ENCODE results near the gene CYP8B1.
"Not testable (repeated sequence)": the region's sequence is repeated elsewhere in the genome, so short reads cannot be mapped to it uniquely, and the experiment has no call there.

The CYP8B1 gene

DNA sequence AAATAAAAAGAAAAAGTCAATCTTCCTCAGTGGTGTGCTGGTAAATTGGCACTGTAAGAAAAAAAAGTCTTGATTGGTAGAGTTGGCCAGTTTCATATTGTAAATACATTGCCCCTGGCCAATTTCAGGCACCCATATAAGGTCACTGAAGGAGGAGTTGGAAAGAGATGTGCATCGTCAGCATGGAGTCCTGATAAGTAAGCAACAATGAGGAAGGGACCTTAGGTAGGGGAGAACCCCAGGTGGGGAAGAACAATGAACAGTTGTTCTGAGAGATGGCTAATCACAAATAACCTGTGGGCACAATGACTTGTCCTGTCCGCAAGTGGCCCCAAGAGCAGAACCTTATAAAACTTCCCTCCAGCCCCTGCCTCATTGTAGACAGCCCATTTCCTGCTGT is 8.6 kb upstream of the CYP8B1 start:
- DNase-seq (ENCODE audit: low read depth in 2 of 2), result no peak

DNA sequence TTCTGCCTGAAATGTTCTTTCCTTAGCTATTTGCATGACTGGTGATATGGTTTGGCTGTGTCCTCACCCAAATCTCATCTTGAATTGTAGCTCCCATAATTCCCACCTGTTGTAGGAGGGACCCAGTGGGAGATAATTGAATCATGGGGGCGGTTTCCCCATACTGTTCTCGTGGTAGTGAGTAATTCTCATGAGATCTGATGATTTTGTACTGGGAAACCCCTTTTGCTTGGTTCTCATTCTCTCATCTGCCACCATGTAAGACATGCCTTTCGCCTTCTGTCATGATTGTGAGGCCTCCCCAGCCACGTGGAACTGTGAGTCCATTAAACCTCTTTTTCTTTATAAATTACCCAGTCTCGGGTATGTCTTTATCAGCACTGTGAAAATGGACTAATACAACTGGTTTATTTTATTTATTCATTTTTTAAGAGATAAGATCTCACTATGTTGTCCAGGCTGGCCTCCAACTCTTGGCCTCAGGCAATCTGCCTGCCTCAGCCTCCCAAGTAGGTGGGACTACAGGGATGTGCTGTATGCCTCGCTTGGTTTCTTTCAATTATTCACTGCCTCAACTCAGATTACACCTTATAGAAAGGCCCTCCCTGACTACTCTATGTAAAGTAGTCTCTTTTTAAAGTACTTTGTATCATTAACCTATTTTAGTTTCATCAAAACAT is 7.7 kb upstream of the CYP8B1 start:
- DNase-seq (ENCODE audit: low read depth in 2 of 2), result not testable (repeated sequence)

DNA sequence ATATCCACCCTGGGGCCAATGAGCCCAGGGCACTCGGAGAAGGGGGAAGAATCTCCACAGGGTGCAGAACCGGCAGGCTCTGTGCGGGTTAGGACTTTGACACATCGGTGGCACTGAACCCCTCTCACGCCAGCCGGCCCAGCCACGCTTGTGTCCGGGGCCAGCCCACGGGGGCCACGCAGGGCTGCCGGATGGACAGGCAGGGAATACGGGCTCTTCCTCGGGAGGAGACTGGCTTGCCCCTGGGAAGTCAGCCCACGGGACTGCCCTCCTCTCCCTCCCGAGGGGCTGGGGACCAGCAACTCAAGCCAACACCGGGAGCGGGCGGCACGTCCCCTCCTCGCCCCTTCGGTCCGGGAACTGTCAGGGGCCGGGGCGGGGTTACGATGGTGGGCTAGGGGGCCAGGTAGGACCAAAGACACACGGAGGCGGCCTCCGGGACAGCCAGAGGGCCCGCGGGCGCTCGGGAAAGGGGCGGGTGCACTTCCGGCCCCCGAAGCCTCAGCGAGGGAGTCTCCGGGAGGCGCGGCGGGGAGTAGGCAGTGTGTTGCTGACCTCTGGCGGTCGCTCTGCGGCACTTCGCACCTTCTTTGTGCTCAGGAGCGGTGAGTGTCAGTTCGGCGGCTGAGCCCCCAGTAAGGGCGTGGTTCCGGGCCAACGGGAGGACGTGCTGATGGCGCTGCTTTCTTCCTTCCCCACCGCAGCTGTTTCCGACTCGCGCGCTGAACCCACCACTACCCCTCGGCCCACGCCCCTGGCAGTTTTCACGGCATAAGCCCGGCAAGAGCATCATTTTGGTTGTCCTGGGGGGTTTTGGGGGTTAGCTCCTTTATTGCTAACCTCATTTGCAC is 5.1 kb upstream of the CYP8B1 start:
- peak; percentile 80 to 83 for DNase-seq (ENCODE audit: low read depth in 2 of 2)

DNA sequence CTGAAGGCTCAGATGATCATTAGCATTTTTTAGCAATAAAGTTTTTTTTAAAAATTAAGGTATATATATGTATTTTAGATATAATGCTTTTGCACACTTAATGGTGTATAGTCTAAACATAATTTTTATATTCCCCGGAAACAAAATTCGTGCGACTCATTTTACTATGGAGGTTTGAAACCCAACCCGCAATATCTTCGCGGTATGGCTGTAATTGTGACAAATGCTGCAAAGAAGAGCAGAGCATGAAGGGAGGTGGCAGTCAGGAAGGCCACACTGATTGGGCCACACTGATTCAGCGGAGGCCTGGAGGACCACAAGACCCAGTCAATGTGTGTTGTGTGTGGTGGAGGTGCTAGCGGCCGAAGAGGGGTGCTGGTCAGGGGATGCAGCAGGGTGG is 4.5 kb upstream of the CYP8B1 start:
- DNase-seq (ENCODE audit: low read depth in 2 of 2), result no peak

DNA sequence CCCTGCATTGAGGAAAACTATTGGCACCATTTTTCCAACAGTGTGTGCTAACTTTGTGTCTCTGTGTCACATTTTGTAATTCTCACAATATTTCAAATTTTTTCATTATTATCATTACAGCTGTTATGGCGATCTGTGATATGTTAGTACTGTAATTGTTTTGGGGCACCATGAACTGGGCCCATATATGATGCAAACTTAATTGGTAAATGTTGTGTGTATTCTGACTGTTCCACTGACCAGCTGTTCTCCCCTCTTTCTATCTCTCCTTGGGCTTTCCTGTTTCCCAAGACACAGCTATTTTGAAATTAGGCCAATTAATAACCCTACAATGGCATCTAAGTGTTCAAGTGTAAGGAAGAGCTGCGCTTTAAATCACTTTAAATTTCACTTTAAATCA is 2.2 kb upstream of the CYP8B1 start:
- no peak for DNase-seq (ENCODE audit: low read depth in 2 of 2)

DNA sequence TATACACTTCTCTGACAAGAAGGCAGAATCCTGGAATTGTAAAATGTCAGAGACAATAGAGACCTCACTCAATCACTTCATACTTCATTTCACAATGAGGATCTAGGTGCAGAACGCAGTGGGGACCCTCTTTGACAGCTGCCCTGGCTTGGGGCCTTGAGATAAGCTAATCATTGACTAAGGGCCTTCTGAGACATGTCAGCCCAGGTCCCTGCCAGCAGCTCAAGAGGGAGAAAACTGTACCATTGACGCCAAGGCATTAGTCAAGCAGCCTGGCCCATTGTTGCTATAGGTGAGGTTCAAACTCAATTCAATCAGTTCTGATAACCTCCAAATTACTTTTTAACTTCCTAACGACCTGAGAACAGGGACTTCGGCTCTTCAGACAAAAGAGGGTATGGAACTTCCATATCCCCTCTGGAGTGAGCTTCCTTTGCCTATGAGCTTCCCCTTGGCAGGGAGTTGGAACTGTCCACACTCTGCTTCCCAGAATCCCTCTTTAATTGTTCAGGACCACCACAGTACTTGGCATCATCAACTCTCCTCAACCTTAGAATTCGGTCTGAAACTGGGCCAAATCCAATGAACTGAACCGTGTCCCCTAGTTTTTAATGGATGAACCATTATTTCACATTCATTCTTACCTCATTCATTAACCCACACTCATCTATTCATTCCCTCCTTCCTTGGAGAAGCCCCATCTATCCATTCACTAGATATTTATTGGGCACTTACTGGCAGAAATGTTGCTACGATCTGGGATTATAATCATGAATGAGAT is 1.5 kb upstream of the CYP8B1 start:
- no peak for DNase-seq (ENCODE audit: low read depth in 2 of 2)

DNA sequence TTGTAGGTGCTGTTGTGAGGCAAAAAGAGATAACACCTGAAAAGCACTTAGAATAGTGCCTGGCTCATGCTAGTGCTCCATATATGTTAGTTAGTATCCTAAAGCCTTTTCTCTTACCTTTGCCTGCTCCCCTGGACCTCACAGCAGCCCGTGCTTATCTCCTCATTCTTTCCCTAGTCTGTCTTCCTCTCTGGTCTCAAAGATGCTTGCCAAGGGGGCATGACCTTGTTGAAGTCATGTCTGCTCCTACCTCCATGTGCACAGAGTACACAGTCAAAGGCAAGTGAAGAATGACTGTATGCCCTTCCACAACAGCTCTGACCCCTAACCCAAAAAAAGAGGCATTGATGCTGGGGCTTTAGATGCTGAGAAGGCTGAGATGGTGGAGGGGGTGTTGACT is 722 bp upstream of the CYP8B1 start:
- no peak for DNase-seq (ENCODE audit: low read depth in 2 of 2)

DNA sequence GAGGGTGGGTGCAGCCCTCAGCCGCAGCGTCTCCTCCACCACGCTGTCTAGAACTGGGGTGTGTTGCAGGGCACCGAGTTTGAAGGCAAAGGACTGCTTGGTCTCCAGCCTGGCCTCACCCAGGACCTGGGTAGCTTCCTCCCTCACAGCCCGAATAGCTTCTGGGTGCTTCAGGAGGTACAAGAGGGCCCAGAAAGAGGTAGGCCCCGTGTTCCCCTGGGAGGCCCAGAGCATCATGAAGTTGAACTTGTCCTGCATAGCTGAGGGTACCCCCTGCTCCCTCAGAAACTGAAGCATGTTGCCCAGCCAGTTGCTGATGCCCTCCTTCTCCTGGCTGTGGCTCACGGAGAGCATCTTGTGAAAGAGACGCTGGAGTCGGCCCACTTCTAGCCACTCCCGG is 930 bp downstream of the CYP8B1 start:
- no peak for DNase-seq (ENCODE audit: low read depth in 2 of 2)

DNA sequence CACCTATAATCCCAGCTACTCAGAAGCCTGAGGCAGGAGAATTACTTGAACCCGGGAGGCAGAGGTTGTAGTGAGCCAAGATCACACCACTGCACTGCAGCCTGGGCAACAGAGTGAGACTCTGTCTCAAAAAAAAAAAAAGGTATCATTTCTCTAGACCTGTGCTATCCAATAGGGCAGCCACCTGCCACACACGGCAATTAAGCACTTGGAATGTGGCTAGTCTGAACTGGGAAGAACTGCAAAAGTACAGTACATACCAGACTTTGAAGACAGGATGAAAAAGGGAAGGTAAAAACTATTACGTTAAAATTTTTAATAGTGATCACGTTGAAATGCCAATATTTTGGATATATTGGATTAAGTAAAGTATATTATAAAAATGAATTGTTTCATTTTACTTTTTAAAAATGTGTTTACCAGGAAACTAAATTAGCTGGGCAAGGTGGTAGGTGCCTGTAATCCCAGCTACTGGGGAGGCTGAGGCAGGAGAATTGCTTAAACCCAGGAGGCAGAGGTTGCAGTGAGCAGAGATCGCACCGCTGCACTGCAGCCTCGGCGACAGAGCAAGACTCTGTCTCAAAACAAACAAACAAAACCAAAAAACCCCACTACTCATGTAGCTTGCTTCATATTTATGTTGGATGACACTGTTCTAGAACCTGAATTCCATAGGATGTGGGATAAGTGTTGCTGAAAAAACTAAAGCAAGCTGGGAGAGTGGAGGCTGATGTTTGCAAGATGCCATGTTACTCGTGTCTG is 2.3 kb downstream of the CYP8B1 start:
- DNase-seq (ENCODE audit: low read depth in 2 of 2), result no peak

DNA sequence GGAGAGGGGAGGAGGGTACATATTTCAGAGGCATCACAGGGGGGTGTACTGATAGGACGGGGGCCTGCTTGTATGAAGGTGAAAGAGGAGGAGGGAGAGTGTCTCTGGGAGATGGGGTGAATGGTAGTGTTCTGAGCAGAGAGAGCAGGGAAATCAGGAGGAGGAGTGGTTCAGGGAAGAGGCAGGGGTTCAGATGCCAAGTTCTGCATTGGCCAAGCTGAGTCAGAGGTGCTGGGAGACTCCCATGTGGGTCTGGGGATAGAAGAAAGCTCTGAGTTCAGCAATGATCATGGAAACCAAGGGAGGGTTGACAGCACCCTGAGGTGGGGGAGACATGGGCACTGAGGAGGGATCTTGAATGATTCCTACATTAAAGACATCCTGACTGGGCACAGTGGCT is 3.0 kb downstream of the CYP8B1 start:
- no peak for DNase-seq (ENCODE audit: low read depth in 2 of 2)

DNA sequence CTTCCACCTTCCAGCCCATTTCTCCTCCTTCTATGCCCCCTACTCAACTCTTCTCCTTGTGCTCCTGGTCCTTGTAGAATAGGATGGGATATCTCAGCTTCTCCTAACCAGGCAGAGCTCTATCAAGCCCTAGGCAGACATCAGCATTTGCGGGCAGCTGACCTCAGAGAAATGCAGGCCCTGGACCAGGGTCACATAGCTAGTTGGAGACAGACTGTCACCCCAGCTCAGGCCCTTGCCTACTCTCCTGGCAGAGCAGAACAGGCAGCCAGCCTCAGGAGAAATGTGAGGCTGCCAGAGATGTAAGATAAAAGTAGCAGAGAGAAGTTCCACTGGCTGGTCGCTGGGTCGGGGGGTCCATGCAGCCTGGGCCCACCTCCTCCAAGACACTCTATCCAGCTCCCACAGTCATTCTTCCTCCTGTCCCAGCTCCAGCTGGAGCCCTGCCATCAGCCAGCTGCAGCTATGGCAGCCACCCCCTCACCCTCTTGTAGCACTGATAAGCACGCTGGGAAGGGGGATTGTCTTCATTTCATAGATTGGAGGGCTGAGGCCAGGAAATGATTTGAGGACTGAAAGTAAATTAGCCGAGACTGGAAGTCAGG is 4.0 kb downstream of the CYP8B1 start:
- no peak for DNase-seq (ENCODE audit: low read depth in 2 of 2)

DNA sequence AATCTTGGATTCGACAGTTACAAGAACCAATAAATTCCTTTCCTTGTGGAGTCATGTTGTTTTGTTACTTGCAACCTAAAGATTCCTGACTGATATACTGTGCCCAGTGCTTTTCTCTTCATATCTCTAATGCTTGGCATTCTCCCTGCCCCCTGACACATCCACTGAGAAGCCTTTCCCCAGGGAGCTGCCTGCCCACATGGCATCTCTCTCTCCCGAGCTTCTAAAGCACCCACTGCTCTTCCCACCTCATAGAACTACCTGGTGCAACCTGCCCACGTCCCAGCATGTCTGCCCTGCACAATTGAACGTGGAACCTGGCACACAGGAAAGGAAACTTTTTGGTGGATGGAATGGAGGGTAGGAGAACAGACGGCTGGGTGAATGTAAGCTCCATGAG is 6.8 kb downstream of the CYP8B1 start:
- no peak for DNase-seq (ENCODE audit: low read depth in 2 of 2)

DNA sequence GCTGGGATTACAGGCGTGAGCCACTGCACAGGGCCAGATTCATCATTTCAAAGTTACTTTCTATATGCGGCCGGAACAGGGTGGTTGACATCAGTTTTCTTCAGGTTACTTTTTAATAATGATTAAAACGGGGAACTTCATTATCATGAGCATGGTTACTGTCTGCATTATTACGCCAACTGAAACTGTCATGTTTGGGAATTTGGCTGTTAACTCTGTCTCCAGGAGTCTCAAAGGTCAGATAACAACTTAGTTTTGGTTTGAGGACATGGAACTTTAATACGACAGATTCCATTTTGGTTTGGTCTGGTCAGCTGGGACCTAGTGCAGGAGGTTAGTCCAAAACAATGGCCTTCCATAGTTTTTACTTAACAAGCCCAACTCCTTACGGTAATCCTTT is 8.5 kb downstream of the CYP8B1 start:
- no peak for DNase-seq (ENCODE audit: low read depth in 2 of 2)

DNA sequence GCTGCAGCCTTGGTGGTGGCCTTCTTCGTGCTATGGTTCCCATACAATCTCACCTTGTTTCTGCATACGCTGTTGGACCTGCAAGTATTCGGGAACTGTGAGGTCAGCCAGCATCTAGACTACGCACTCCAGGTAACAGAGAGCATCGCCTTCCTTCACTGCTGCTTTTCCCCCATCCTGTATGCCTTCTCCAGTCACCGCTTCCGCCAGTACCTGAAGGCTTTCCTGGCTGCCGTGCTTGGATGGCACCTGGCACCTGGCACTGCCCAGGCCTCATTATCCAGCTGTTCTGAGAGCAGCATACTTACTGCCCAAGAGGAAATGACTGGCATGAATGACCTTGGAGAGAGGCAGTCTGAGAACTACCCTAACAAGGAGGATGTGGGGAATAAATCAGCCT is 10.4 kb downstream of the CYP8B1 start:
- DNase-seq (ENCODE audit: low read depth in 2 of 2), result no peak

DNA sequence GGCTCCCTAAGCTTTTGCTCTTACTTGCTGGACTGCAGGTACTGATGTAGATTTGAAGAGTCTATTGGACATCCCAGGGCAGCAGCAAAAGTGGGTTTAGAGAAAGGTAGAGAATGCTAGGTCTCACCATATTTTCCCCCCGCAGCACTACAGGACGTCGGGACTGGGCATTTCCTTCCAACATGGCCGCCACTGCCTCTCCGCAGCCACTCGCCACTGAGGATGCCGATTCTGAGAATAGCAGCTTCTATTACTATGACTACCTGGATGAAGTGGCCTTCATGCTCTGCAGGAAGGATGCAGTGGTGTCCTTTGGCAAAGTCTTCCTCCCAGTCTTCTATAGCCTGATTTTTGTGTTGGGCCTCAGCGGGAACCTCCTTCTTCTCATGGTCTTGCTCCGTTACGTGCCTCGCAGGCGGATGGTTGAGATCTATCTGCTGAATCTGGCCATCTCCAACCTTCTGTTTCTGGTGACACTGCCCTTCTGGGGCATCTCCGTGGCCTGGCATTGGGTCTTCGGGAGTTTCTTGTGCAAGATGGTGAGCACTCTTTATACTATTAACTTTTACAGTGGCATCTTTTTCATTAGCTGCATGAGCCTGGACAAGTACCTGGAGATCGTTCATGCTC is 11.2 kb downstream of the CYP8B1 start:
- DNase-seq (ENCODE audit: low read depth in 2 of 2), result no peak

DNA sequence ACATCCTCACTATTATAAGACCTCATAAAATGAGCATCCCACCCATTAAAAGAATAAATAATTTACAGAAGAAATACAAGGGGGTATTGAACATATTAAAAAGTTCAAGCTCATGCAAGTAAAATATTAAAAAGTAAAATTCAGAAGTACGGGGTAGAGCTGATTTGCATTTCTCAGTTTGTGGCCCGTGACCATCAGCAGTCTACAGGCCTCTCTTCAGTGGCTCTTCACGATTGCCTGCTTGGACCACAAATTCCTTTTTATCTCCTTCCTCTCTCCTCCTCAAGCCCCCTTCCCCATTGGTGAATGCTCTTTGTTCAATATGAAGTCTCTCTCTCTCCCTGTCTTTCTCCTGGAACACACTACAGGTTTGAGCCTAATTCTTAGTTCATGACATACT is 19.1 kb downstream of the CYP8B1 start:
- no peak for DNase-seq (ENCODE audit: low read depth in 2 of 2)

DNA sequence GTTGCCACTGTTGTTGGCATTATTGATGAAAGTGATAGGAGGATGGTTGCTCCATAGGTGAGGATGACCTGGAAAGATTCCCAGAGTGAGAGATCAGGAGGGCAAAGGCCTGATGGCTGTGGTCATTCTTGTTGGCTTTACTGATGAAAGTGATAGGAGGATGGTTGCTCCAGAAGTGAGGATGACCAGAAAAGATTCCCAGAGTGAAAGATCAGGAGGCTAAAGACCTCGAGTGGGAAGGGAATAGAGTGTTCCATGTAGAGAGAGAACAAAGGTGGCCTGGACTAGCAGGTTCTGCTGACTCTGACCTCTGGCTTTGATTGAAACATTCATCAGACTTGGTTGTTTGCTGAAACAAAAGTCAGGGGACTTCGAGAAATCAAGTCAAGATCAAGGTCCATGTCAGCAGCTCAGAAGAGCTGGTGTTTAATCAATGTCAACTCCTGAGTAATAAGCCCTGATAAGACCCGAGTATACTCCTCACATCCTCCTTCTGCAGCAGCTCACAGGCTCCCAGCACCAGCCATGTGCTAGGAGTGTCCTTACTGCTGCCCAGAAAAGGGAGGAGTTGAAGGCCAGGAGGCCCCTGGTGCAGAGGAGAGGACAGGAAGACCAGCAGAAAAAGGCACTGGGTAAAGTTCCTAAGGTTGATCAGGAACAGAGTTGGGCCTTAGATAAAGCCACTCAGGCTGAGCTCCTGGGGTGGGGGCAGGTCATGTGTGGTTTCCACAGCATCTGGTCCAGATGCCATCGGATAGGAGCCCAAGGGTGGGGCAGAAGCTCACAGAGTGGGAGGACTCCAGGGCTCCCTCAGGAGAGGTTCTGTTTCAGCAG is 19.9 kb downstream of the CYP8B1 start:
- DNase-seq (ENCODE audit: low read depth in 2 of 2), result no peak

DNA sequence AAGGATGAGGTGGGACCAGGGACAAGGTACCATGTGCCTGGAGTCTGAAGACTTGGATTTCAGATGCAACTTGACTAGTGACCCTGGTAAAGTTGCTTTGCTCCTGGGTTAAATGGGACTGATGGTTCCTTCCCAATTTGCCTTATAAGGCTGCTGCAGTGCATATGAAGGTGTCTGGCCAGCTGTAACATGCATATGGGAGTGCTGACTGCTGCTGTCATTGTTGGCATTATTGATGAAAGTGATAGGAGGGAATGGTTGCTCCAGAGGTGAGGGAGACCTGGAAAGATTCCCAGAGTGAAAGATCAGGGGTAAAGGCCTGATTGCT is 20.5 kb downstream of the CYP8B1 start:
- no peak for DNase-seq (ENCODE audit: low read depth in 2 of 2)

DNA sequence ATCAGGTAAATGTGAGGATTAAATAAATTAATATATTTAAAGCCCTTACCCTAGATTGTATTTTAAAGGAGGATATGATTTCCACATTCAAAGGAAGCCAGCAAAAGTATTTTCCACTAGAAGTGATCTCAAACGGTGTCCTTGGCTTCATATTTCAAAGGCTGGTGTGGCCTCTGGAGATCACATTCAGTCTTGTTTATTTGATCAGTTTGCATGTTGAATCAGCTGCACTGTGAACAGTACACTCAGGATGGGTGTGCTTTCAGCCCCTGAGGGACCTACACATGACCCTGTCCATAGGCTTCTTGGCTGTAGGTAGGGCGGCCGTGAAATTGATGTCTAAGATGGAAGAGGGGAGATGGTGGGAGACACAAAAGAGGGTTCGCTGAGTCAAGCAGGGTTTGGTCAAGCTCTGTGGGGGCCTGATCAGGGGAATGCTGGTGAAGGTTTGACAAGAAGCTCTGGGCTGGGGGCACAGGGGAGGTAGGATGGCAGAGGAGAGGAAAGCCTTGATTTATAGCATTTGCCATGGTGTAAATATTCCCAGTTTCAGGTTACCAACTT is 21.9 kb downstream of the CYP8B1 start:
- DNase-seq (ENCODE audit: low read depth in 2 of 2), result no peak

DNA sequence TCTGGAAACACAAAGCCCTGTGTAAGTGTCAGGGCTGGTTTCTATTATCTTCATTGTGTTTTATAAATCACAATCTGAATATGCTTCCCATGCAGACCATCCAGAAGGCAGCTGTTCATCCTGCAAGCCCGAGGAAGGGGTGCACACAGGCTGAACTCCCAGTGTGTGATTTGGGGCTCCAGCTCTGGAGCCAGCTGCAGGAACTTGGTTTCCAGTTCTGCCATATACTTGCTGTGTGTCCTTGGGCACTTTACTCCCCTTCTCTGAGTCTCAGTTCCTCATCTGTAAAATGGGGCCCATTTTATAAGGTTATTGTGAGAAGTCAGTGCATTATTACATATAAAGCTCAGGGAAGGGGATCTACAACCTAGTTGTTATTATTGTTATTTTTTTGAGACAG is 22.6 kb downstream of the CYP8B1 start:
- no peak for DNase-seq (ENCODE audit: low read depth in 2 of 2)
